HG03354 (cell line): ENCODE measurements around the gene FAAP20.
"Not testable (repeated sequence)": the region's sequence is repeated elsewhere in the genome, so short reads cannot be mapped to it uniquely, and the experiment has no call there.

Source experiments
- ATAC-seq: cut with Tn5 transposase; IDR thresholded peaks from one replicate; pipeline ENCODE4 v1.9.1; 2021; ENCODE audit warnings: mild to moderate bottlenecking; ENCODE audit not compliant: unreplicated experiment, poor library complexity, severe bottlenecking

The FAAP20 gene

DNA sequence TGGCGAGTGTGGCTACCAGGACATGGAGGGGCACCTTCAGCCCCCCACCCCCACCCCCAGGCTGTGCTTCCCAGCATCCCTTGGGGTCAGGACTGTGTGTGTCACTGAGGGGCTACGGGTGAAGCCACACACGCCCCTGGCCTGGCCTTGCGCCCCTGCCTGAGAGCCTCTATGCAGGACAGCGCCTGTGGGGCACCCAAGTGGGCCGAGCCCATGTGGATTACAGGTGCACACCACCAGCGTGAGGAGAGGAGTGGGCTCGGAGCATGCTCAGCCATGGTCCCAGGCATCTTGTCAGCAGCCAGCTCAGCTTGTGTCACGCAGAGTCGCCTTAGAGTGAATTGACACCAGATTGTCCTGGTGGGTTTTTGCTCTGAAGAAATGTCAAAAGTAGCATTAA, 27.9 kb downstream of the FAAP20 start:
- ATAC-seq: no peak

DNA sequence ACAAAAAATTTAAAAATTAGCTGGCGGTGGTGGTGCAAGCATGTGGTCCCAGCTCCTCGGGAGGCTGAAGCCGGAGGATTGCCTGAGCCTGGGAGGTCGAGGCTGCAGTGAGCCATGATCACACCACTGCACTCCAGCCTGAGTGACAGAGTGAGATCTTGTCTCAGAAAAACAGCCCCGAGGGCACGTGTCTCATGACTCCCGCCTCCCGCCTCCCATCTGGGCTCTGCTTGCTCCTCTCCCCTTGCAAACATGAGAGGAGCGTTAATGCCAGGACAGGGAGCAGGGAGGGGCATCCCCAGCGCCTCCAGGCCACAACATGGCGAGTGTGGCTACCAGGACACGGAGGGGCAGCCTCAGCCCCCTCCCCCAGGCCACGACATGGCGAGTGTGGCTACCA, 28.3 kb downstream of the FAAP20 start:
- ATAC-seq: no peak

DNA sequence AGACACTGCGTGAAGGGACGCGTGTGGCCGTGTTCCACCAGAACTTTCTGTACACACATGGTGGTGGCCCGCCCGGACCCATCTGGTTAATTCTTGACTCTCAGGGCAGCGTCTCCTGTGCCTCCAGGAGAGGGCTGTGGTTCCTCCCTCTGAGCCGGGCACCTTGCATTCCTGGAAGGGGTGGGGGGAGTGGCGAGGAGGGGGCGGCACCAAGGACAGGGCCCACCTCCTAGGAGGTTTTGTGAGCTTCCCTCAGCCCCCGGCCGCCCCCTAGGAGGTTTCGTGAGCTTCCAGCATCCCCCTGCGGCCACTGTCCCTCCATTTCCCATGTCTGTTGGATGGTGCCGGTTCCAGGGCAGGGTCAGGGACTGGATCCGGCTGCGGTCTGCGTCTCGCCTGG, 28.9 kb downstream of the FAAP20 start:
- no peak for ATAC-seq

DNA sequence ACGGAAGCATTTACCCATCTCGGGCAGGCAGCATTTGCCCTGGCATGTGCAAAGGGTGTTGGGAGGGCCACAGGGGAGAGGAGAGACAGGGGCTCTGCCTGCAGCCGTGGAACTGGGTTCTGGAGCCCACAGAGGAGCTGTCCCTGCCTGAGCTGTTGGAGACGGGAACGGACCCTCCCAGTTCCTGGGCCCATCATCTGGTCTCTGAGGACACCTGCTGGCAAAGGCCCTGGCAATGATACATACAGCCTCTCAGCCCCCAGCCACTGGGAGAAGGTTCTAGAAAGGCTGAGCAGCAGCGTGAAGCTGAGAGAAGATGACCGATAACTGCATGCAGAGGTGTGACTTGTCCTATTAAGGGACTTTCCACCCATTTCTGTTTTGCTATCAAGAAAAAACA, 31.4 kb downstream of the FAAP20 start:
- ATAC-seq: no peak

DNA sequence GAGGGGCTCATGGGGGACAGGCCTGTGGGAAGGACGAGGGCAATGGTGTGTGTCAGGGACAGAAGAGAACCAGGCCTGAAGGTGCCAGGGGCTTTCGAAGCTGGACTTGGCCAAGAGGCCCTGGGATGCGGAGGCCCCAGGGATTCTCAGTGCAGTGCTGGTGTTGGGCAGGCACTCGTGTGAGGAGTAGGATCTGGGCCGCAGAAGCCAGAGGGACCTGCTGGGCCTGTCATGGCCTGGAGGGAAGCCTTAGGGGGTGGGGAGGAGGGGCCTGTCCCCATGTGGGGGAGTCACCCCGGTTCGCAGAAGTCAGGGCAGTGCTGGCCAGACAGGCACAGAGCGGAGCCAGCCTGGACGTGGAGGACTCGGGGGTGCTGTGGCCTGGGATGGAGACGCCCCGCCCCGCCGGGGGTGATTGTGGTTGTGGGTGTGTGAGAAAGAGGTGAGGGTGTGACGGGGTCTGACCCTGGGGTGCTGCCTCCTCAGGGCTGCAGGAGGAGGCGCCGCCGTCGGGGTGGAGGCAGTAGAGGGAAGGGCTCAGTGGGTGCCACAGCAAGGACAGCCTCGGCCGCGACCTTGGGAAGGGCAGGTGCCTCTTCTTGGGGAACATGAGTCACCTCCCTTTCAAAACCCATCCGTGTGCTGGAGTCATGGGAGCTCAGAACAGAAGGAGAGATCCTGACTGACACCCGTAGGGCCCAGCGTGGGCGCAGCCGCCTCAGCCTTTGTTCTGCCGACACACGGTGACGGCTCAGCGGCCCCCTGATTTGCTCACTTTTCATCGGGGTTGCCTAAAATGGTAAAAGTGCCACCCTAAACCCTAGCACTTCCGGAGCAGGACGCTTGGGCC, 33.9 kb downstream of the FAAP20 start:
- ATAC-seq: no peak

DNA sequence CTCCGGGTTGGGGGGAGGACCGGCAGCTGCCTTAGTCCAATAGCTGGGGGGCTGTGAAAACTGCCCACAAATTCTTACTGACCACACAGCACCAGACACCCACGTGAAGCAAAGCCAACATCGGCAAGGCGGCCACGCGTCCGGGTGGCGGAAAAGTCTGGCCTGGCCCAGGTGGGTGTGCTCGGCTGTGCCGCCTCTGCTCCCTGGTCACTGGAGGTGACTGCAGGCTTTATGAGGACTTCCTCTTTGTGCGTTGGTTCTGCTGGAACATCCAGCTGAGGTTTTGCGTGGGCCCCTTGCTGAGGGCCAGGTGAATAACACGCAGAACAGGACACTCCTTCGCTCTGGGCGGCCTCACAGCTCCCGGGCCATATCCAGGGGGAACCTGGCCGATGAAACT, 35.4 kb downstream of the FAAP20 start:
- no peak for ATAC-seq

DNA sequence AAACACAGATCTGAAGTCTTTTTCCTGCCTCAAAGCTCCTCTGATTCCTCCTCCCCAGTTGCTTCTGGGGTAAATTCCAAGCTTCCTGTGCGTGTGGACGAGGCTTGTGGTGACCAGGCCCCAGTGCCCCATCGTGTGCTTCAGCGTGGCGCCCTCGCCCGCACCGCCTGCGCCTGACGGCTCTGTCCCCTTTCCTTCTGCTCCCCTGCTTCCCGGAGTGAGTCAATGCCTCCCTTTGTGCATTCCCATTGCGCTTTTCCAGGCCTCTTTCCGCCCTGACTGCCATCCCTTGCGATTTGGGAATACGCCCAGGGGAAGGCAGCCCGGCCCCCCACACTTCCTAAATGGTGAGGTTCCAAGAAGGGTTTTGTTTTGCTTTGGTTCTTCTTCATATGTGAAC, 36.3 kb downstream of the FAAP20 start:
- no peak for ATAC-seq

DNA sequence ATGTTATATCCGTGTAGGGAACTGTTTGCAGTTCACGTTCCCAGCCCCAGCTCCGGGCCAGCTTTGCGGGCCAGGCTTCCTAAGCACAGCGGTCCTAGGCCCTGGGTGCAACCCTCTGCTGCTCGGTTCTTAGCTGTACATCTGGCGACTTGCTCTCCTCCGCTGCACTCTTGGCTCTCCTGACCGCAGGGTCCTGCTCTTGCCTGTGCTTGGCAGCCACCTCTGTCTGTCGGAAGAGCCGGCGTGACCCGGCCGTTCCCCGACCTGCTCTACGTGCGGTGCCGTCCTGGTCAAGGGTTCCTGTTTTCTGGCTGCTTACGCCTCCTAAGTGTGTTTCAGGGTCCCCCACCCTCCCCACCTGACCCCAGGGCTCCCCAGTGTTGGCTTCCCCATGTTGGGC, 36.7 kb downstream of the FAAP20 start:
- no peak for ATAC-seq

DNA sequence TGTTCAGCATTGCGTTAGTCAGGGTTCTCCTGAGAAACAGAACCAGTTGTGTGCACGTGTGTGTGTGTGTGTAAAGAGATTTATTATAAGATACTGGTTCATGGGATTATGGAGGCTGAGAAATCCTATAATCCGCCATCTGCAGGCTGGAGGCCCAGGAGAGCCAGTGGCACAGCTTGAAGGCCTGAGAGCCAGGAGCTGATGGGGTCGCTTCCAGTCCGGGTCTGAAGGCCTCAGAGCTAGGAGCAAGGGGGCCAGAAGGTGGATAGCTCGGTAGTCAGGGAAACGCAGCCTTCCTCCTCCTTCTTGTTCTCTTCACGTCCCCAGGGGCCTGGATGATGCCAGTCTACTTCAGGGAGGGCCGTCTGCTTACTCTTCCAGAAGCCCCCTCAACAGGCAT, 37.7 kb downstream of the FAAP20 start:
- no peak for ATAC-seq

DNA sequence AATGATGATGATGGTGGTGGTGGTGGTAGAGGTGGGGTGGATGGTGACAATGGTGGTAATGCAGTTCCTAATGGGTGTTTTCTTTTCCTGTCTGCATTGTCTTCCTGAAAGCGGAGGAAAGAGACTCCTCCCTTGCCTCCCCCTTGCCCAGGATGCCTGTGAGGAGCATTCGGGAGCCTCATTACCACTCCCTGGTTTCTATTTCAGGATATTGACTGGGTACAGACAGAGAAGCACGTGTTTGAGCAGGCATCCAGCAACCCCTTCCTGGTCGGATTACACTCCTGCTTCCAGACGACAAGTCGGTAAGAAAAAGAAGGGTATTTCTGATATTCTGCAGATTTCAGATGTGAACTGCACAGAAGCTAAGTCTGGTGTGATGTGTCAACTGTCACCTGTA, 38.8 kb downstream of the FAAP20 start:
- ATAC-seq: no peak

DNA sequence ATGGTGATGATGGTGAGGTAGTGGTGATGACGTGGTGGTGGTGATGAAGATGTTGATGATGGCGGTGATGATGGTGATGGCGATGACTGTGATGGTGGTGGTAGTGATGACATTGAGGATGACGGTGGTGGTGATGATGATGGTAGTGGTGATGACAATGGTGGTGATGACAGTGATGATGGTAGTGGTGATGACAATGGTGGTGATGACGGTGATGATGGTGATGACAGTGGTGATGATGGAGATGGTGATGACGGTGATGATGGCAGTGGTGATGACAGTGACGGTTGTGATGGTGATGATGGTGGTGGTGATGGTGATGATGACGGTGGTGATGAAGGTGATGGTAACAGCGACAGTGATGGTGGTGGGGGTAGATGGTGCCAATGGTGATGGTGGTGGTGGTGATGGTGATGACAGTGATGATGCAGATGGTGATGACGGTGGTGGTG, 39.4 kb downstream of the FAAP20 start:
- no peak for ATAC-seq

DNA sequence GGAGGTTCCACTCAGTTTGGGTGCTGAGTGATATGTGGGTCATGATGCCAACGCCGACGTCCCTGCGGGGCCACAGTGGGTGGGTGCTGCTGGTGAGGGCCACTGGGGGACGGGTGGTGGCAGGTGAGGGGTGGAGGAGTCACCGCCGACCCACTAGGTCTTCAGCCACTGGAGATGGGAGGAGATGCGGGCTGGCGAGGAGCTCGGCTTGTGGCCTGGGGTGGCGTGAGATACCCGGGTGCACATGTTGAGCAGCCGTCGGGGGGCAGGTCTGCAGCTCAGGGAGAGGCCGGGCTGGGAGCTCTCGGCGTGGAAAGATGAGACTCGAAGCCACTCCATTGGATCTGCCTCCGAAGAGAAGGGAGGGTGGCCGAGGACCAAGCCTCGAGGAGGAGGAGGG, 40.5 kb downstream of the FAAP20 start:
- ATAC-seq: no peak

DNA sequence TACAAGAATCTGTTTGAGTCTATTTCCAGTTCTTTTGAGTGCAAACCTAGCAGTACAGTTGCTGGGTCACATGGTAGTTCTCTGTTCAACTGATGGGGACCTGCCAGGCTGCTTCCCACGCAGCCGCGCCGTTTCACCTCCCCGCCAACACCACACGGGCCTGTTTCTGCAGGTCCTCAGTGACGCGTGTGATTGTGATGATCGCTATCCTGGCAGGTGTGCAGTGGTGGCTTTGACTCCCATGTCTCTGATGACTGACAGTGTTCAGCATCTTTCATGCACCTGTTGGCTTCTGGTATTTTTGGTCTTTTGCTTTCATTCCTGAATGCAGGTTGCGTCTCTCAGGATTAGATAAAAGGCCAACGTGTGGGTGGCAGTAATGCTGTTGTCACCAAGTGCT, 41.6 kb downstream of the FAAP20 start:
- ATAC-seq: no peak

DNA sequence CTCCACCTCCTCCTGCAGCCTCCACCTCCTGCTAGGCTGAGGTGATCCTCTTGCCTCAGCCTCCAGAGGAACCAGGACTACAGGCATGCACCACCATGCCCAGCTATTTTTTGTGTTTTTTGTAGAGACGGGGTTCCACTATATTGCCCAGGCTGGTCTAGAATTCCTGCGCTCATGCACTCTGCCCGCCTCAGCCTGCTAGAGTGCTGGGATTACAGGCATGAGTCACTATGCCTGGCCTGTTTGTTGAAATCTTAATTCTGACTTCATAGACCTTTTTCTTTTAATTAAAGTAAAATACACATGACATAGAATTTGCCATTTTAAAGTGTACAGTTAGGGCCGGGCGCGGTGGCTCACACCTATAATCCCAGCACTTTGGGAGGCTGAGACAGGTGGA, 42.7 kb downstream of the FAAP20 start:
- ATAC-seq: no peak

DNA sequence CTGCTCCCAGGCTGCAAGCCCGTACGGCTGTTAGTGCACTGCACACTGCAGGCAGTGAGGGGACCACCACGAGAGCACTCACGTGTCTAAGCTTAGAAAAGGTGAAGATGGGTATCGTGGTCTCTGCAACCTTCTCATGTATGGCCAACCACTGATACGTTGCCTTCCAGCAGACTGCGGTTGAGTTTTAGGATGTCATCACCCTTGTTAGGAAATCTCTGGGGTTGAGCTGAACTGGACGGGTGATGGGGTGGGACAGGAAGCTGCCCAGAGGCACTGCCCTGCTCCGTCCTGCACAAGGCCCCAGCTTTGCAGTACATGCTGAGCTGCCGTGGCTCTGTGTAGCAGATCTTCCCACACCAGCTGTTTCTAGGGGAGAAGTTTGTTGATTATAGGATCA, 43.3 kb downstream of the FAAP20 start:
- no peak for ATAC-seq

DNA sequence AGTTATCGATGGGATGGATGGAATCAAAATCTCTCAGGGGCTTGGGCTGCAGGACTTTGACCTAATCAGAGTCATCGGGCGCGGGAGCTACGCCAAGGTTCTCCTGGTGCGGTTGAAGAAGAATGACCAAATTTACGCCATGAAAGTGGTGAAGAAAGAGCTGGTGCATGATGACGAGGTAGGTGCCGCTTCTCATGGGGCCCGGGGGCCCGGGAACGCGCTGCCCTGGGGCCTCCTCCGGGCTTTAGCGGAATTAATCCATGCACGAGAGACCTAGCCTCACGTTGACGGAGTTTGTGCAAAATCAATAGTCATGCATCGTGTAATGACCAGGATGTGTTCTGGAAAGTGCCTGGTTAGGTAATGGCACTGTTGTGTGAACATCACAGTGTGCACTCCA, 43.8 kb downstream of the FAAP20 start:
- no peak for ATAC-seq

DNA sequence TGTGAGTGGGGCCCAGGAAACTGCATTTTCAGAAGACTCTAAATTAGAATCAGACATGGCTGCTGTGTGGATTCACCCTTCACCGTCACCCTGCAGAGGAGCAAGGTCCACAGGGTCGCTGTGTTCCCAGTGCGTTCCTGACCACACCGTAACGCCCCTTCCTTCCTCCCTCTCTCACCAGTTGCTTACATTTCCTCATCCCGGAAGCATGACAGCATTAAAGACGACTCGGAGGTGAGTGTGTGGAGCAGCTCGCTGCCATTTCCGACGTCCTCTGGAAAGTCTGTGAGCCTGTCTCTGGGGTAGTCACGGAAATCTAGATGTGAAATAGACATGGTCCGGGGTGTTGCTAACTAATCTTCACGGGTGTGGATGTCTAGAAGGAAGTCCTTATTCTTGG, 45.9 kb downstream of the FAAP20 start:
- no peak for ATAC-seq

DNA sequence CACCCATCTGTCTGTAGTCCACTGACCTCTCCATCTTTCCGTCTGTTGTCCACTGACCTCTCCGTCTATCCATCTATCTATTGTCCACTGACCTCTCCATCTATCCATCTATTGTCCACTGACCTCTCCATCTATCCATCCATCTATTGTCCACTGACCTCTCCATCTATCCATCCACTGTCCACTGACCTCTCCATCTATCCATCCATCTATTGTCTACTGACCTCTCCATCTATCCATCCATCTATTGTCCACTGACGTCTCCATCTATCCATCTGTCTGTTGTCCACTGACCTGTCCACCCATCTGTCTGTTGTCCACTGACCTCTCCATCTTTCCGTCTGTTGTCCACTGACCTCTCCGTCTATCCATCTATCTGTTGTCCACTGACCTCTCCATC, 46.7 kb downstream of the FAAP20 start:
- ATAC-seq: not testable (repeated sequence)

DNA sequence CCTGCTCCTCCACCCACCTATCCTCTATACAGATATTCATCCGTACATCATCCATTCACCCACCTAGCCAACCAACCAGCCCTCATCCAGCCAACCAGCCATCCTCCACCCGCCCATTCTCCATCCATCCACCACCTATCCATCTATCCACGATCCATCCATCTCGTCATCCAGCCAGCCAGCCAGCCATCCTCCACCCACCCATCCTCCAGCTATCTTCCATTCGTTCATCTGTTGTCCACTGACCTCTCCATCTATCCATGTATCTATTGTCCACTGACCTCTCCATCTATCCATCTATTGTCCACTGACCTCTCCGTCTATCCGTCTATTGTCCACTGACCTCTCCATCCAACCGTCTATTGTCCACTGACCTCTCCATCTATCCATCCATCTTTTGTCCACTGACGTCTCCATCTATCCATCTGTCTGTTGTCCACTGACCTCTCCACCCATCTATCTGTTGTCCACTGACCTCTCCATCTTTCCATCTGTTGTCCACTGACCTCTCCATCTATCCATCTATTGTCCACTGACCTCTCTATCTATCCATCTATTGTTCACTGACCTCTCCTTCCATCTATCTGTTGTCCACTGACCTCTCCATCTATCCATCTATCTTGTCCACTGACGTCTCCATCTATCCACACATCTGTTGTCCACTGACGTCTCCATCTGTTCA, 47.6 kb downstream of the FAAP20 start:
- ATAC-seq: no peak

DNA sequence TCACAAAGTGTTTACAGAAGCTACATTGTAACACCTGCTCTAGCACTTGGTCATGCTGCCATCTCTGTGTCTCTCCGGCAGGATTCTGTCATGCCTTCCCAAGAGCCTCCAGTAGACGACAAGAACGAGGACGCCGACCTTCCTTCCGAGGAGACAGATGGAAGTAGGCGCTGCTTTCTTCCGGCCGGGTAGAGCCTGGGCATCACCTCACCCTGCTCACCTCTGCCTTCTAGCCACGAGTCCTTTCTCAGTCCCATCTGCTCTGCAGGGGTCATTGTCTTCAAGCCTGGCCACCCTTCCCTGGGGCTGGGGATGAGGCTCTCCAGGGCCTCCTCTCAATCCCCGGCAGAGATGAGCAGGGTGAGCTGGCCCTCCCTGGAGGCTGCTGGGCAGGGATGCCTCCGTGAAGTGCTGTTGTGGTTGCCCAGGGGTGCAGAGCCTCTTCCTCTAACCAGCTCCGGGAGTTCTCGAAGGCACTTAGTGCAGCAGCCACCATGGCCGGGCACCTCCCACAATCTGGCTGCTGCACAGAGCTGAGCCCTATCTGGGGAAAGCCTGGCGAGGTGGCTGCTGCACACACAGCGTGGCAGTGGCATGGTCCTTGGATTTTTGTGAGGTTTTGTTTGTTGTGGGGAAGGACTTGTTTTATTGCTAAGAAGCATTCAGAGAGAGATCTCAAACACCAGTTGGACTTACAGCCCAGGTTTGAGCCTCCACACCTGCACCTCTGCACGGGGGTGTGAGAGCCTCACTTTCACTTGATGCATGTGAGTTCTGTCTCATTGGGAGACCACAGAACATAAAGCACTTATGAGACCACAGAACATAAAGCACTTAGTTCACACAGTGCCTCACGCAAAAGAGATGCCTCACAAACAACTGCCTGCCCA, 48.4 kb downstream of the FAAP20 start:
- no peak for ATAC-seq
